Prostate gland (tissue), 2 donors: ENCODE data around the gene CBL.
"Not testable (repeated sequence)": the region's sequence is repeated elsewhere in the genome, so short reads cannot be mapped to it uniquely, and the experiment has no call there.

Source experiments
- CTCF ChIP-seq, 4 experiments: fragments of 200-600 bp in 2 of 4; fragments of 450-650 bp in 2 of 4; sonication (generic) in 2 of 4; IDR thresholded peaks; 1 replicate in 3 of 4; 2 replicates in 1 of 4; pipeline ENCODE4 v1.5.1; 2016 to 2019; ENCODE audit warnings: antibody characterized with exemption in 4 of 4, mild to moderate bottlenecking in 2 of 4, moderate library complexity in 2 of 4
- POLR2A ChIP-seq: fragments of 450-650 bp; IDR thresholded peaks from one replicate; pipeline ENCODE4 v1.6.1; 2016; ENCODE audit warnings: antibody characterized with exemption, mild to moderate bottlenecking

GRCh38 chr11:119167077-119167458 is 39.1 kb upstream of the CBL start:
- TF ChIP-seq CTCF (IDR thresholded peaks at IDR 0.05); POLR2A: not testable (repeated sequence)
